Measurements from ENCODE around the gene SHC2. TPM values are rescaled to one million over a fixed set of nuclear protein-coding genes. Genes with fewer than 3 reads are reported as not detected.

The SHC2 gene
- total and polyA plus RNA-seq, 2 of the 8 experiments (the other 6 are each of a cell fraction or from before 2014, with no cell fraction given) = 4.4 to 7.3 TPM

DNA sequence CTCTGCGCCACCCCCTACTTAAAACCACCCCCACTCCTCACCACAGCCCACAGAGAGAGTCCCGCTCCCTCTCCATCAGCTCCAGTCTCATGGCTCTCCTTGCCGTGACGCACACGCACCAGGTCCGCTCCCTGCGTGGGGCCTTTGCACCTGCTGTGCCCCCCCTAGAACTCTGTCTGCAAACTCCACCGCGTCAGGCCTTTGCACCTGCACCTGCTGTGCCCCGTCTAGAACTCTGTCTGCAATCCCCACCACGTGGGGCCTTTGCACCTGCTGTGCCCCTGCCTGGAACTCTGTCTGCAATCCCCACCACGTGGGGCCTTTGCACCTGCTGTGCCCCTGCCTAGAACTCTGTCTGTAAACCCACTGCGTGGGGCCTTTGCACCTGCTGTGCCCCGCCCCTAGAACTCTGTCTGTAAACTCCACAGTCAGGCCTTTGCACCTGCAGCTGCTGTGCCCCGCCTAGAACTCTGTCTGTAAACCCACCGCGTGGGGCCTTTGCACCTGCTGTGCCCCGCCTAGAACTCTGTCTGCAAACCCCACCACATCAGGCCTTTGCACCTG lies 4.2 kb downstream of the SHC2 start:
- no peaks in the 10 kb centered on the region for H3K79me1 ChIP-seq (ENCODE audit: low read depth, low read length)
- H3K79me2 ChIP-seq (ENCODE audit: control insufficient read depth in 1 of 2, insufficient read depth in 2 of 2, low read length in 2 of 2) = no peaks in the 10 kb centered on the region
- H3K18ac ChIP-seq (ENCODE audit: extremely low read depth, low read length) = no peak overlapping the region
- DNase-seq (ENCODE audit: low read depth in 1 of 2, low spot score in 2 of 2) (no peak), FAIRE-seq (no peak)
- no peak overlapping the region for H2AK5ac ChIP-seq (ENCODE audit: low read depth, low read length)
- no peak overlapping the region for H2BK20ac ChIP-seq (ENCODE audit: low read length)
- 88% methylated on average over 18 of the region's 18 CpGs; no CpG with 5 or more reads in 1 of the 2 experiments for WGBS, 2 experiments (ENCODE audit: extremely low coverage in 1 of 2, insufficient coverage in 1 of 2, insufficient read length in 1 of 2, insufficient replicate concordance in 2 of 2, low coverage in 1 of 2, low lambda C conversion rate in 2 of 2, missing lambda C conversion rate in 1 of 2)
- H3K56ac ChIP-seq (replicated peaks; ENCODE audit: insufficient read length, low read depth, low read length) = no peak overlapping the region
- no peak overlapping the region for H3K14ac ChIP-seq (ENCODE audit: insufficient read length)
- peaks cover 0 to 6% (median under 1%) of the 10 kb centered on the region in 4 experiments; a peak in 3 of 7 replicates for H3K4me1 ChIP-seq (replicated peaks in 1 of 4; ENCODE audit: control insufficient read depth in 3 of 4, insufficient read depth in 4 of 4, low read length in 3 of 4)
- no peak overlapping the region for H3K4ac ChIP-seq (replicated peaks; ENCODE audit: insufficient read length, low read depth, low read length)
- no peak overlapping the region for H2BK15ac ChIP-seq (ENCODE audit: low read length)
- H4K8ac ChIP-seq (ENCODE audit: extremely low read depth, insufficient read depth, low read length) = no peak overlapping the region
- H4K5ac ChIP-seq (ENCODE audit: insufficient read length, low read depth, low read length) = no peak overlapping the region
- H3K9me3 ChIP-seq (ENCODE audit: insufficient read depth in 2 of 2, low read depth in 1 of 2, low read length in 1 of 2) = peaks cover 0 to 5% of the 10 kb centered on the region in 2 experiments; a peak in 1 of 4 replicates
- no peak overlapping the region for H3K9ac ChIP-seq (replicated peaks in 1 of 4; ENCODE audit: extremely low read depth in 1 of 4, low read depth in 3 of 4, low read length in 3 of 4)
- no peak overlapping the region for H2BK120ac ChIP-seq (replicated peaks; ENCODE audit: low read depth, low read length)
- TF ChIP-seq SIN3A (conservative IDR thresholded peaks at IDR 0.05 in 1 of 2, IDR thresholded peaks at IDR 0.05 in 1 of 2; ENCODE audit: low read depth in 1 of 2, low read length in 2 of 2) (no peak), POU5F1 (IDR thresholded peaks at IDR 0.05; ENCODE audit: low read depth, low read length) (no peak), ZNF274 (IDR thresholded peaks at IDR 0.05; ENCODE audit: borderline replicate concordance, extremely low read depth, low read length) (no peak), HDAC6 (IDR thresholded peaks at IDR 0.05; ENCODE audit: low read depth, low read length) (no peak), JUND (IDR thresholded peaks at IDR 0.05; ENCODE audit: low read length) (no peak), HDAC2 (IDR thresholded peaks at IDR 0.05; ENCODE audit: borderline replicate concordance in 1 of 2, low read depth in 2 of 2, low read length in 2 of 2) (no peak), KDM4A (IDR thresholded peaks at IDR 0.05; ENCODE audit: low read depth, low read length, severe bottlenecking) (no peak), NRF1 (IDR thresholded peaks at IDR 0.05; ENCODE audit: low read depth, low read length) (no peak)
- no peak overlapping the region for H3K4me2 ChIP-seq (ENCODE audit: insufficient read depth in 1 of 2, low read depth in 2 of 2, low read length in 2 of 2)
- CTCF ChIA-PET (ENCODE audit: partially characterized antibody) = interaction anchor here (0.7 to 2.0 kb wide), 3 partner anchors 38 to 72 kb away, joined by 4 to 6 read pairs (median 4); no protein-coding TSS in a partner anchor
- H3K27me3 ChIP-seq (replicated peaks in 1 of 4; ENCODE audit: control insufficient read depth in 3 of 4, extremely low read depth in 1 of 4, insufficient read depth in 3 of 4, low read length in 3 of 4) = peaks cover 0 to 20% (median 15%) of the 10 kb centered on the region in 4 experiments; a peak in 6 of 7 replicates
- no peaks in the 10 kb centered on the region for H3K36me3 ChIP-seq (ENCODE audit: control insufficient read depth in 2 of 4, insufficient read depth in 4 of 4, low read length in 3 of 4)
- no peaks in the 10 kb centered on the region for H4K20me1 ChIP-seq (replicated peaks in 1 of 2; ENCODE audit: control insufficient read depth in 1 of 2, insufficient read depth in 2 of 2, low read length in 2 of 2)
- no peak overlapping the region for H3K4me3 ChIP-seq (ENCODE audit: extremely low read depth in 1 of 4, insufficient read depth in 2 of 4, low read depth in 3 of 4, low read length in 4 of 4)
- H2BK12ac ChIP-seq (ENCODE audit: low read depth, low read length) = no peak overlapping the region
- H3K23me2 ChIP-seq (ENCODE audit: low read depth, low read length) = peaks cover 1% of the 10 kb centered on the region; the same call in 1 of the 2 replicates
- H2BK5ac ChIP-seq (ENCODE audit: low read depth, low read length) = no peak overlapping the region
- H3K27ac ChIP-seq (ENCODE audit: low read depth, low read length) = no peak overlapping the region
- no peak overlapping the region for H2AFZ ChIP-seq (ENCODE audit: low read length)
- H3K23ac ChIP-seq (ENCODE audit: insufficient read length) = no peak overlapping the region
- POLR2A ChIA-PET (ENCODE audit: partially characterized antibody) = interaction anchor here (0.7 kb wide), 1 partner anchor 51 kb away, joined by 3 read pairs; no protein-coding TSS in a partner anchor
- H4K91ac ChIP-seq (replicated peaks; ENCODE audit: insufficient read length, low read length) = no peak overlapping the region

All from H1 (cell line).